ENCODE data around the gene UBL4B. TPM values are rescaled to one million over a fixed set of nuclear protein-coding genes. Genes with fewer than 3 reads are reported as not detected.

UBL4B gene
- total RNA-seq (2014; rRNA removed; shearing (Covaris generic)) = 0.61 TPM in 1 of 2 replicates, not detected in the other

GRCh38 chr1:110112143-110112542 lies at the start of gene UBL4B:
TSS of gene UBL4B (plus strand) at chr1:110112443. CDS start at chr1:110112535, 92 bp downstream.

GRCh38 chr1:110070671-110071242 lies 41.5 kb upstream of the UBL4B start, which contains the start of gene ALX3:
TSS of gene ALX3 (minus strand) at chr1:110070672. CDS start at chr1:110070612, 60 bp downstream.

GRCh38 chr1:110150330-110151174 lies 38.3 kb downstream of the UBL4B start, which contains the start of gene SLC6A17:
TSS of gene SLC6A17 (plus strand) at chr1:110150494. CDS start at chr1:110166930, 16,436 bp downstream.

Other genes starting within 250 kb of the UBL4B start
- gene CSF1, start 201.6 kb upstream of the UBL4B start, total RNA-seq (2014; rRNA removed; shearing (Covaris generic)) = 6.9 and 8.3 TPM in 2 replicates
- gene AHCYL1, start 127.7 kb upstream of the UBL4B start, total RNA-seq (2014; rRNA removed; shearing (Covaris generic)) = 43.0 and 45.4 TPM in 2 replicates
- gene STRIP1, start 77.8 kb upstream of the UBL4B start, total RNA-seq (2014; rRNA removed; shearing (Covaris generic)) = 35.8 and 39.9 TPM in 2 replicates
- gene ALX3, start 41.8 kb upstream of the UBL4B start, total RNA-seq (2014; rRNA removed; shearing (Covaris generic)) = not detected in 2 replicates
- gene SLC6A17, start 38.1 kb downstream of the UBL4B start, total RNA-seq (2014; rRNA removed; shearing (Covaris generic)) = 0.13 and 0.26 TPM in 2 replicates
- gene KCNC4, start 97.9 kb downstream of the UBL4B start, total RNA-seq (2014; rRNA removed; shearing (Covaris generic)) = 1.5 and 2.6 TPM in 2 replicates
- 62.0 and 62.6 TPM in 2 replicates for gene RBM15, start 226.9 kb downstream of the UBL4B start, total RNA-seq (2014; rRNA removed; shearing (Covaris generic))

Data from A375 (cell line).